Frontal cortex (tissue), 4 donors: ENCODE results near the gene PARN. TPM values are rescaled to one million over a fixed set of nuclear protein-coding genes. Genes with fewer than 3 reads are reported as not detected.
"Not testable (repeated sequence)": the region's sequence is repeated elsewhere in the genome, so short reads cannot be mapped to it uniquely, and the experiment has no call there.

ENCODE experiments used
- DNase-seq, 2 donors: peaks; one replicate each; pipeline ENCODE4 v3.0.0; 2012; ENCODE audit warnings: low spot score in 2 of 2
- FAIRE-seq: peaks from 2 replicates; lab custom pipeline; 2012; peaks lifted over from hg19 to GRCh38; lab: Jason Lieb, UNC
- total RNA-seq: library from RNA; depleted of rRNA; stranded (reverse); fragments of >200 nt; gene quantifications from one replicate; pipeline ENCODE4 v1.2.3, GENCODE V29; 2014
- donor health status: control.
- donor health status: control.
- donor health status: control.

The PARN gene
- 30.2 TPM for total RNA-seq

- FAIRE-seq (no peak), DNase-seq (peak; percentile 96 to 98)
Observed at GRCh38 chr16:14629919-14630619, at the start of gene PARN. PARN (minus strand) TSS chr16:14630260; CDS start chr16:14630125, 135 bp downstream.

GRCh38 chr16:14678748-14679497 is 48.9 kb upstream of the PARN start:
- FAIRE-seq (no peak), DNase-seq (no peak)

- FAIRE-seq (no peak), DNase-seq (no peak)
Observed at GRCh38 chr16:14677627-14678026, 47.6 kb upstream of the PARN start.

GRCh38 chr16:14676633-14677032 is 46.6 kb upstream of the PARN start:
- DNase-seq, result no peak
- no peak for FAIRE-seq

- no peak for FAIRE-seq
- DNase-seq, result no peak
Observed at GRCh38 chr16:14672403-14672971, 42.4 kb upstream of the PARN start.

- DNase-seq, result no peak
- FAIRE-seq, result no peak
Observed at GRCh38 chr16:14669776-14670175, 39.7 kb upstream of the PARN start.

- no peak for DNase-seq
- no peak for FAIRE-seq
Observed at GRCh38 chr16:14668556-14669223, 38.6 kb upstream of the PARN start.

- FAIRE-seq (no peak), DNase-seq (no peak)
Observed at GRCh38 chr16:14667347-14668266, 37.5 kb upstream of the PARN start.

- no peak for DNase-seq
- FAIRE-seq, result no peak
Observed at GRCh38 chr16:14658063-14658462, 28.0 kb upstream of the PARN start.

GRCh38 chr16:14652726-14653125 is 22.7 kb upstream of the PARN start:
- FAIRE-seq, result no peak
- DNase-seq, result no peak

- DNase-seq (no peak), FAIRE-seq (no peak)
Observed at GRCh38 chr16:14650629-14651028, 20.6 kb upstream of the PARN start.

GRCh38 chr16:14649816-14650215 is 19.8 kb upstream of the PARN start:
- no peak for FAIRE-seq

GRCh38 chr16:14641926-14642325 is 11.9 kb upstream of the PARN start:
- FAIRE-seq, result no peak
- DNase-seq, result no peak

More at GRCh38 chr16:14649816-14650215, 19.8 kb upstream of the PARN start:
- DNase-seq, result no peak

- no peak for DNase-seq
- FAIRE-seq, result no peak
Observed at GRCh38 chr16:14641206-14641605, 11.1 kb upstream of the PARN start.

- FAIRE-seq, result no peak
- no peak for DNase-seq
Observed at GRCh38 chr16:14640538-14640937, 10.5 kb upstream of the PARN start.

GRCh38 chr16:14636951-14637240 is 6.8 kb upstream of the PARN start:
- not testable (repeated sequence) for DNase-seq

GRCh38 chr16:14636179-14636950 is 6.3 kb upstream of the PARN start:
- not testable (repeated sequence) for DNase-seq, FAIRE-seq

More at GRCh38 chr16:14636951-14637240, 6.8 kb upstream of the PARN start:
- not testable (repeated sequence) for FAIRE-seq

- DNase-seq (no peak), FAIRE-seq (no peak)
Observed at GRCh38 chr16:14635395-14636165, 5.5 kb upstream of the PARN start.
